ENCODE results near the gene TMEM154. TPM values are rescaled to one million over a fixed set of nuclear protein-coding genes. Genes with fewer than 3 reads are reported as not detected.

TMEM154 gene
- total and polyA plus RNA-seq, 10 donors, result 5.0 to 72.3 (median 27.4) TPM

GRCh38 chr4:152708796-152709195 is 29.0 kb upstream of the TMEM154 start:
- WGBS, 5 donors, result 64 to 86% (median 83%) methylated on average over 4 of the region's 4 CpGs
- Histone ChIP-seq H3K9me3 (peaks cover 0 to 19% (median 8%) of the 10 kb centered on the region in 8 donors), H3K4me3 (no peak overlapping the region), H3K27ac (no peak overlapping the region), H3K36me3 (no peaks in the 10 kb centered on the region), H3K27me3 (replicated peaks in 1 of 7) (no peaks in the 10 kb centered on the region), H3K4me1 (no peaks in the 10 kb centered on the region)
- TF ChIP-seq CTCF (IDR thresholded peaks at IDR 0.05 in 8 of 11, conservative IDR thresholded peaks at IDR 0.05 in 3 of 11) (no peak), POLR2A (IDR thresholded peaks at IDR 0.05) (no peak), POLR2AphosphoS5 (IDR thresholded peaks at IDR 0.05) (no peak)
- intact Hi-C loops (cut with DNase I; ENCODE audit: low total_unique reads), result no loop called here
- no peak for DNase-seq

GRCh38 chr4:152708361-152708760 is 28.6 kb upstream of the TMEM154 start:
- intact Hi-C loops (cut with DNase I; ENCODE audit: low total_unique reads), result no loop called here
- Histone ChIP-seq H3K27me3 (replicated peaks in 1 of 7) (no peaks in the 10 kb centered on the region), H3K9me3 (peaks cover 0 to 22% (median 9%) of the 10 kb centered on the region in 8 donors), H3K4me1 (no peaks in the 10 kb centered on the region), H3K36me3 (no peaks in the 10 kb centered on the region), H3K27ac (no peak overlapping the region), H3K4me3 (no peak overlapping the region)
- 66 to 100% (median 77%) methylated on average over 1 of the region's 1 CpG for WGBS, 5 donors
- no peak for DNase-seq
- no peak for TF ChIP-seq POLR2AphosphoS5 (IDR thresholded peaks at IDR 0.05)
- TF ChIP-seq POLR2A (IDR thresholded peaks at IDR 0.05), result no peak
- no peak for TF ChIP-seq CTCF (IDR thresholded peaks at IDR 0.05 in 8 of 11, conservative IDR thresholded peaks at IDR 0.05 in 3 of 11)

- no peak for TF ChIP-seq POLR2AphosphoS5 (IDR thresholded peaks at IDR 0.05)
- no peak for TF ChIP-seq POLR2A (IDR thresholded peaks at IDR 0.05)
- TF ChIP-seq CTCF (IDR thresholded peaks at IDR 0.05 in 8 of 11, conservative IDR thresholded peaks at IDR 0.05 in 3 of 11), result no peak
- no peaks in the 10 kb centered on the region for H3K4me1 ChIP-seq
- no peaks in the 10 kb centered on the region for H3K36me3 ChIP-seq
- no peak overlapping the region for H3K4me3 ChIP-seq
- 65 to 72% (median 65%) methylated on average over 5 of the region's 5 CpGs for WGBS, 5 donors
- H3K27ac ChIP-seq, result no peak overlapping the region
- no peaks in the 10 kb centered on the region for H3K27me3 ChIP-seq (replicated peaks in 1 of 7)
- intact Hi-C loops (cut with DNase I; ENCODE audit: low total_unique reads), result no loop called here
- DNase-seq, result no peak
- peaks cover 0 to 27% (median 9%) of the 10 kb centered on the region in 8 donors for H3K9me3 ChIP-seq
Measured at GRCh38 chr4:152707632-152708031, 27.8 kb upstream of the TMEM154 start.

GRCh38 chr4:152705903-152706302 is 26.1 kb upstream of the TMEM154 start:
- intact Hi-C loops (cut with DNase I; ENCODE audit: low total_unique reads), result no loop called here
- Histone ChIP-seq H3K27me3 (replicated peaks in 1 of 7) (no peaks in the 10 kb centered on the region), H3K4me3 (no peak overlapping the region), H3K4me1 (no peaks in the 10 kb centered on the region), H3K27ac (no peak overlapping the region), H3K36me3 (no peaks in the 10 kb centered on the region), H3K9me3 (peaks cover 0 to 27% (median 9%) of the 10 kb centered on the region in 8 donors)
- DNase-seq, result no peak
- TF ChIP-seq CTCF (IDR thresholded peaks at IDR 0.05 in 8 of 11, conservative IDR thresholded peaks at IDR 0.05 in 3 of 11), result no peak
- no peak for TF ChIP-seq POLR2A (IDR thresholded peaks at IDR 0.05)
- no peak for TF ChIP-seq POLR2AphosphoS5 (IDR thresholded peaks at IDR 0.05)
- WGBS, 5 donors, result 83 to 95% (median 93%) methylated on average over 1 of the region's 1 CpG

Measured in spleen (tissue), 11 donors.